Effector CD8-positive, alpha-beta T cell (primary cell): ENCODE results near the gene BABAM2.
"Not testable (repeated sequence)": the region's sequence is repeated elsewhere in the genome, so short reads cannot be mapped to it uniquely, and the experiment has no call there.

Experiments used
- DNase-seq: peaks from one replicate; lab custom pipeline; 2025; lab: John Stamatoyannopoulos, UW

The BABAM2 gene

DNA sequence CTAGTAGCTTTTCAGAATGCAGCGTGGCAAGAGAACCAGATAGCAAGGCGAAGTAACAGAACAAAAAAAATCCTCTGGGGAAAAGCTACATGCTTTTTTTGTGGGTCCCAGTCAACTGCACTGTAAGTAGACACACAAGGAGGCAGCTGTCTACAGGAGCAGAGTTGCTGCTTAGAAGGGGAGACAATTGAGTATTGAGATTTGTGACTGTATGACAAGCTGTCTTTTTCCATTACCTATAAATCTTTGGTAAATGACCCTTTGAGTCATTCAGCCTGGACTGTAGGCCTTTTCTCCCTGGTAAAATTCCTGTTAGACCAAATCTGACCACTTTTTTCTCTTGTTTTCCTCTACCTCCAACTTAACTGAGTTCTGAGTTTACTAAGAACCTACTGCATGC is 358.0 kb downstream of the BABAM2 start:
- no peak for DNase-seq

DNA sequence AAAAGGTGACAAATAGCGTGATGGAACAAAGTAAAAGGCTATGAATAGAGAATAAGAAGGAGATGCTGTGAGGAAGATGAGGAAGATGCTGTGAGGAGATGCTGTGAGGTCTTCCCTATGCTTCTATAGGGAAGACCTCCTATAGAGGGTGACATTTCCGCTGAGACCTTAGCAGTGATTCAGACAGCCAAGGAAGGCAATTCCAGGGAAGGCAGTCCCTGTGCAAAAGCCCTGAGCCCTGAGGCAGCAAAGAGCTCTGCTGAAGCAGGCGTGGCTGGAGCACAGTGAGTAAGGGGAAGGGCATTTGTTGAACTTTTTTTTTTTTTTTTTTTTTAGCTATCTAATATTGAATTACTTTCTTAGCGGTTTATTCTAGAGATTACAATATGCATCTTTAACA is 359.5 kb downstream of the BABAM2 start:
- no peak for DNase-seq

DNA sequence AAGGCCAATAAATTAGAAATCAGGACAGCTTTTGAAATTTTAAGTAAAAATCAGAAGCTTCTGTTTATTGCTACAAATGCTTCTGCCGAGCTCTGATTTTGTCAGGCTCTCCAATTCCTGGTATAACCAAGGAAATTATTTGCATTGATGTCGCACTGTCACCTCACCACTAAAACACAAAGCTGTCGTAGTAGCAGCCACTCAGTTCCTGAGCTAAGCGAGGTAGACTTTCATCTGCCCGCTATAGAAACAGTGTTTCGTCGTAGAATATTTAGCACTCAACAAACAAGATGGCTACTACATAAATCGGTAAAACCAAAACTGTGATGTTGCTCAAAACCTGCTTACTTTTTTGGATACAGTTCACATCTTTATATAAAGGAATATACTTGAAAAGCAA is 360.8 kb downstream of the BABAM2 start:
- no peak for DNase-seq

- no peak for DNase-seq
These were observed 361.8 kb downstream of the BABAM2 start for GRCh38 chr2:28252311-28252710.

GRCh38 chr2:28253543-28253942 is 363.0 kb downstream of the BABAM2 start:
- DNase-seq, result no peak

DNA sequence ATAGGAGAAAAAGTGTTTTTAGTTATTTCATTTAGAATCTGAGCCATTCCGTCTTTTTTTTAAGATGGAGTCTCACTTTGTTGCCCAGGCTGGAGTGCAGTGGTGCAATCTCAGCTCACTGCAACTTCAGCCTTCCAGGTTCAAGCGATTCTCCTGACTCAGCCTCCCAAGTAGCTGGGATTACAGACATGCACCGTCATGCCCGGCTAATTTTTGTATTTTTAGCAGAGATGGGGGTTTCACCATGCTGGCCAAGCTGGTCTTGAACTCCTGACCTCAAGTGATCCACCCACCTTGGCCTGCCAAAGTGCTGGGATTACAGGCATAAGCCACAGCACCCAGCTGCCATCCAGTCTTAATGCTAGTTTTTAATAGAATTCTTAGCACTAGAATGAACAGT is 364.7 kb downstream of the BABAM2 start:
- DNase-seq, result not testable (repeated sequence)

GRCh38 chr2:28257182-28257581 is 366.7 kb downstream of the BABAM2 start:
- DNase-seq, result no peak

- not testable (repeated sequence) for DNase-seq
These were observed 368.7 kb downstream of the BABAM2 start for GRCh38 chr2:28259226-28259625.

- no peak for DNase-seq
These were observed 373.2 kb downstream of the BABAM2 start for GRCh38 chr2:28263690-28264089.

DNA sequence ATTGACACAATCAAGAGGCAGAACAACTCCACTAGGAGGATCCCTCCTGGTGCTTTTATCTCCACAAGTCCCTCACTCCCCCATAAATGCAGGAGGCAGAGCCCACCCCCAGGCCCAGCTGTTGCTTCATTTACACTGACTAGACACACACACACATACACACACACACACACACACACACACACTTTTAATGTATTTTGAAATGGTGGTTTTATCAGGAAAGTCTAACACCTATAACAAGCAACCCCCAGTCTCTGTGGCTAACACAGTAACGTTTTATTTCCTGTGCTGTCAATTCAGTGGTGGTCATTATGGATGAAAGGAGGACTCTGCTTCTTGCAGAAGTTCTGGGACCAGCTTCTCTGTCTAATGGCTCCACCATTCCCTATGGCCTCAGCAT is 376.8 kb downstream of the BABAM2 start:
- no peak for DNase-seq

DNA sequence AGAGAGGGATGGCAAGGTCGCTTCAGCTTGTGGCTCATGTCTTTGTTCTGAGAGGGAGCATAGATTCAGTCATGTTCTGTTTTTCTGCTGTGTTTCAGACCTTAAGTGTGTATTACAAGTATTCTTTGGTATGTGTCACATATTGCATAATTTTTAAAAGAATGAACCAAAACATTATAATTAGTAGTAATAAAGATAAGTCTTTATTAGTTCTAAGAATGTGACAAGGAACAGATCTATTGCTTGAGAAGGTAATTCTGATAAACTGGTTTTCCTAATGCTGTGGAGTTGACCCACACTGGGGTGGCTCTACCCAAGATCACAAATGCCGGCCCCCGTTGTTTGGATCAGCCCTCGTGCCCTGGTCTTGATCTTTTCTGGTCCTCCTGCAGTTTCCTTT is 377.9 kb downstream of the BABAM2 start:
- no peak for DNase-seq

GRCh38 chr2:28269019-28269784 is 378.7 kb downstream of the BABAM2 start:
- no peak for DNase-seq

GRCh38 chr2:28270456-28271152 is 380.1 kb downstream of the BABAM2 start:
- DNase-seq, result no peak

DNA sequence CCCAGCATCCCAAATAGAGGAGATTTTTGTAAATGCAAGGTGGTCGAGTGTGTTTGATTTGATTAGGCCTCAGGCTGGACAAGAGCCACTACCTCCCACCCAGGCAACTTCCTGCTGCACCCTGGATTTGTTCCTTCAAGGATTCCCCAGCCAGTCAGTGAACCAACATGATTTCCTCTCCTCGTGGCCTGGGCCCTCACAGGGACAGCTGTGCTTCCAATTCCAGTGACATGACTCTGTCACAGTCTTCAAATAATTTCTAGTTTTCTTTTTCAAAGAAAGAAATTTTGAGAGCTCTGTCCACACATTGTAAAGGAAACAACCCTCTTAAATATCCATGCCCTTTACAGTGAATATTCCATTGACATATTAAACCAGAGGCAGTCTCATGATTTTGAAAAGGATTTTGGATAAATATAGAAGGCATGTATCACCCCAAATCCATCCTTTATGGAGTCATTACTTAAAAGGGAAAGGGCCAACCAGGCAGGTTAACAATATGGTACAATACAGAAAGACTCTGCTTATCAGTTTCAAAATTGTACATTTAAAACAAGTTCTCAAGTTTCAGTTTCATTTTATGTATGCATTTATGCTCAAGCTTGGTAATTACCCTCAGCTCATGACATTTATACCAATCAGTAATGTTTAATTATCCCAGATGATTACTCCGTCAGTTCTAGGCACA is 380.8 kb downstream of the BABAM2 start:
- no peak for DNase-seq

- DNase-seq, result no peak
These were observed 381.4 kb downstream of the BABAM2 start for GRCh38 chr2:28271919-28272250.

- no peak for DNase-seq
These were observed 383.2 kb downstream of the BABAM2 start for GRCh38 chr2:28273751-28274150.

- no peak for DNase-seq
These were observed 384.6 kb downstream of the BABAM2 start for GRCh38 chr2:28274911-28275685.

DNA sequence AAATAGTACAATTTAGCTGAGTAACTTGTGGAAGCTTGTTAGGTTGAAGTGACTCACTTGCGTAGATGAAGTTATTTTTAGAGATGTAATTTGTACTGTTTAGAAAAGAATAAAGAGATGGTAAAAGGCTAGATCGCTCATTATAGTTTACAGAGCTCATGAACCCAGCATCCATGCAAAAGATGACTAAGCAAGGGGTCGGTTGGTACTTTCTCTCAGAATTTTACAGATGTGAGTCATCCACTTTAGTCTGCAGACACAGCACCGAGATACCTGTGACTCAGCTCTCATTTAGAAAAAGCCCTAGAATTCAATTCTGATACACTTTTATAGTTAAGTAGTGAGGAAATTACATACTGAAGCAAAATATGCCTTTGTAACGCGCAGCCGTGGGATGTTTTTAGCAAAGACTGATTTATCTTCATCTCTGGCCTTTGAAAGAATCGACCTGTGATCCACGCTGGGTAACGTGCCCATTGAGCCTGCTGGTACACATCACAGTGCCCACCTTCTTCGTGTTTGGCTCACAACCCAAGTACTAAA is 385.6 kb downstream of the BABAM2 start:
- DNase-seq, result no peak

DNA sequence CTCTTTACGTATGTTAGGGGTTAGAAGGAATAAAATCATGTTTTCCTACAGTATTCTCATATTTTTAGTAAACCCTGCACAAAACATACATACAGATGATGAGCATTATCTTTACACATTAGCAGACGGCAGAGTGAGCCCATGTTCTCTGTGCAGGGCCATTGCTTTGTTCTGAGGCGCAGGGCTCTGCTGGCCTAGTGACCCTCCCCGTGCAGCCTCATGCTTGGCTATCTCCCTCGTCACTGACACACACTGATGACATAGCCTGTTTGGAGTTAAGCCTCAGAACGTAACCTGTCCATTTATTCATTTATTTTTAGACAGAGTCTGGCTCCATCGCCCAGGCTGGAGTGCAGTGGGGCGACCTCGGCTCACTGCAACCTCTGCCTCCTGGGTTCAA is 386.3 kb downstream of the BABAM2 start:
- no peak for DNase-seq

- DNase-seq, result no peak
These were observed 386.9 kb downstream of the BABAM2 start for GRCh38 chr2:28277466-28277865.

- DNase-seq, result no peak
These were observed 388.8 kb downstream of the BABAM2 start for GRCh38 chr2:28279371-28279770.

DNA sequence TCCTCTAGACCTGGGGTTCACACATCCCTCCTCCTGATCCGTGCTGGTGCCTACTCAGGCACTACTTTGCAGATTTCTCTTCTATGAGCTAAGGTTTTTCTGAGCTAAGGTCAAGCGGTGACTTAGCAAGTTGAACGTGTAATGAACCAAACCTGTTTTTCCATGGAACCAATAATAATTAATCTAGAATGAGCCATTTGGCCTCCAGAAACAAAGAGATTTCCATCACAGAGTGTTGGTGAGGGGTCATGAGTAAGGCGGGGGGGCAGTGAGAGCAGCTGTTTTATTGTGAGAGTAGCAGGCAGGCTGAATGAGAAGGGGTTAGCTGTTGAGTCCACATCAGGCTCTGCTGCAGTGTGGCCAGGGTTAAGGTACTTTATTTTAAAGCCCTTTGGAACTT is 390.1 kb downstream of the BABAM2 start:
- no peak for DNase-seq
